OCI-LY7 (cell line): ENCODE results near the gene SIRPB1.

ENCODE experiments used
- CTCF ChIP-seq: fragments of 200-600 bp; sonication (generic); conservative IDR thresholded peaks from 2 replicates; pipeline ENCODE4 v1.5.1; 2014; ENCODE audit warnings: mild to moderate bottlenecking, antibody characterized with exemption, low read length, moderate library complexity, mixed read lengths
- EZH2phosphoT487 ChIP-seq: fragments of 200-600 bp; sonication (generic); IDR thresholded peaks from 2 replicates; pipeline ENCODE4 v1.6.1; 2018; ENCODE audit warnings: low read depth, borderline replicate concordance, mild to moderate bottlenecking, mixed run types, antibody characterized with exemption, low read length, moderate library complexity, mixed read lengths

- no peak for TF ChIP-seq CTCF
- TF ChIP-seq EZH2phosphoT487: no peak
Observed at GRCh38 chr20:1627200-1627550, 7.4 kb upstream of the SIRPB1 start.
